ENCODE data around the gene TMEM233.
"Not testable (repeated sequence)": the region's sequence is repeated elsewhere in the genome, so short reads cannot be mapped to it uniquely, and the experiment has no call there.

The TMEM233 gene

DNA sequence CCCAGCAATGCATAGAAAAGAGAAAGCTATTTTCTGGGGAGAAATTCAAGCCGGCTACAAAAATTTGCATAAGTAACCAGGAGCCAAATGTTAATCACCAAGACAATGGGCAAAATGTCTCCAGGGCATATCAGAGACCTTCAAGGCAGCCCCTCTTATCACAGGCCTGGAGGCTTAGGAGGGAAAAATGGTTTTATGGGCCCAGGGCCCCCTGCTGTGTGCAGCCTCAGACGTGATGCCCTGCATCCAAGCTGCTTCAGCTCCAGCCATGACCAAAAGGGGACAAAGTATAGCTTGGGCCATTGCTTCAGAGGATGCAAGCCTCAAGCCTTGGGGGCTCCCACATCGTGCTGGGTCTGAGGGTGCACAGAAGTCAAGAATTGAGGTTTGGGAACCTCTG is 15.8 kb downstream of the TMEM233 start:
- no peak for DNase-seq (ENCODE audit: low spot score)
- no peak for FAIRE-seq

DNA sequence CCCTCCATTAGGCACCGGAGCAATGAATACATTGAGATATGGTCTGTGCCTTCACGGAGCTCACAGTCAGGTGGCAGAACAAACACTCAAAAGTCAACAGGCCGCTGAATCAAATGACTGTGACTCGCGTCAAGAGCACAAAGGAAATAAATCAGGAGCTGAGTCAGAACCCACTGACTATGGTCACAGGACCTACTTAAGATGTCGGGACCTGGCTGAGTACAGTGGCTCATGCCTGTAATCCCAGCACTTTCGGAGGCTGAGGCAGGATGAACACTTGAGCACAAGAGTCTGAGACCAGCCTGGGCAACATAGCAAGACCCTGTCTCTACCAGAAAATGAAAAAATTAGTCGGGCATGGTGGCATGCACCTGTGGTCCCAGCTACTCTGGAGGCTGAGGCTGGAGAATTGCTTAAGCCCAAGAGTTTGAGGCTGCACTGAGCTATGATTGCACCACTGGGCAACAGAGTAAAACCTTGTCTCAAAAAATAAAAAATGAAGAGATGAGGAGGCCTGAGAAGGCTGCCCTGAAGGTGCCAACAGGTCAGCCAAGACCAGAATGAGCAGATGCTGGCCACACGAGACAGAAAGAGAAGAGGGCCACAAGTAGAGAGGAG is 19.9 kb downstream of the TMEM233 start:
- FAIRE-seq (no peak), DNase-seq (ENCODE audit: low spot score) (peak; percentile 24)

- FAIRE-seq (no peak), DNase-seq (ENCODE audit: low spot score) (no peak)
These were observed 21.1 kb downstream of the TMEM233 start for GRCh38 chr12:119614705-119615104.

GRCh38 chr12:119615518-119616475 is 22.2 kb downstream of the TMEM233 start:
- FAIRE-seq (no peak), DNase-seq (ENCODE audit: low spot score) (no peak)

DNA sequence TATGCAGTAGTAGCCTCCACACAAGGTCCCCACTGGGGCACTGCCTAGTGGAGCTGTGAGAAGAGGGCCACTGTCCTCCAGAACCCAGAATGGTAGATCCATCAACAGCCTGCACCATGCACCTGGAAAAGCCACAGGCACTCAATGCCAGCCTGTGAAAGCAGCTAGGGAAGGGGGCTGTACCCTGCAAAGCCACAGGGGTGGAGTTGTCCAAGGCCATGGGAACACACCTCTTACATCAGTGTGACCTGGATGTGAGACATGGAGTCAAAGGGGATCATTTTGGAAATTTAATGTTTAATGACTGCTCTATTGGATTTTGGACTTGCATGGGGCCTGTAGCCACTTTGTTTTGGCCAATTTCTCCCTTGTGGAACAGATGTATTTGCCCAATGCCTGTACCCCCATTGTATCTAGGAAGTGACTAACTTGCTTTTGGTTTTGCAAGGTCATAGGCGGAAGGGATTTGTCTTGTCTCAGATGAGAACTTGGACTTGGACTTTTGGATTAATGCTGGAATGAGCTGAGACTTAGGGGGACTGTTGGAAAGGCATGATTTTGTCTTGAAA is 24.8 kb downstream of the TMEM233 start:
- DNase-seq (ENCODE audit: low spot score); FAIRE-seq: not testable (repeated sequence)

- DNase-seq (ENCODE audit: low spot score) (no peak), FAIRE-seq (no peak)
These were observed 26.9 kb downstream of the TMEM233 start for GRCh38 chr12:119620490-119620889.

GRCh38 chr12:119621878-119622277 is 28.3 kb downstream of the TMEM233 start:
- FAIRE-seq, result no peak
- no peak for DNase-seq (ENCODE audit: low spot score)

DNA sequence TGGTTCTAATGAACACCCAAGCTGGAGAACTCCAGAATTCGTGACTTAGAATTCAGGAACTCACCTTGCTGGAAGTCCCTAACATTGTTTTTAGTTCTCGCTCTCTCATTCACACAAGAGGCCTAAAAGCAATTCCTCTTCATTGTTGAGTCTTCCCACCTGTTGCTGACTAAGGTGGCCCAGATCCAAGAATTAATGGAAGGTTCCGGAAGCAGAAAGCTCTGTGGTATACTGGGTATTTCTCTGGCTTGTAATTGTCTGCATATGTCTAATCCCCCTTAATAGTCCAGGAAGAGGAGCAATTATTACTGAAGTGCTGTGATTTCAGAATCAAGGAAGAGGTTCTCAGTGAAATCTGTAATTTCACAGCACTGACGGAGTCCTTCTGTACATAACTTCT is 31.4 kb downstream of the TMEM233 start:
- FAIRE-seq (no peak), DNase-seq (ENCODE audit: low spot score) (no peak)

DNA sequence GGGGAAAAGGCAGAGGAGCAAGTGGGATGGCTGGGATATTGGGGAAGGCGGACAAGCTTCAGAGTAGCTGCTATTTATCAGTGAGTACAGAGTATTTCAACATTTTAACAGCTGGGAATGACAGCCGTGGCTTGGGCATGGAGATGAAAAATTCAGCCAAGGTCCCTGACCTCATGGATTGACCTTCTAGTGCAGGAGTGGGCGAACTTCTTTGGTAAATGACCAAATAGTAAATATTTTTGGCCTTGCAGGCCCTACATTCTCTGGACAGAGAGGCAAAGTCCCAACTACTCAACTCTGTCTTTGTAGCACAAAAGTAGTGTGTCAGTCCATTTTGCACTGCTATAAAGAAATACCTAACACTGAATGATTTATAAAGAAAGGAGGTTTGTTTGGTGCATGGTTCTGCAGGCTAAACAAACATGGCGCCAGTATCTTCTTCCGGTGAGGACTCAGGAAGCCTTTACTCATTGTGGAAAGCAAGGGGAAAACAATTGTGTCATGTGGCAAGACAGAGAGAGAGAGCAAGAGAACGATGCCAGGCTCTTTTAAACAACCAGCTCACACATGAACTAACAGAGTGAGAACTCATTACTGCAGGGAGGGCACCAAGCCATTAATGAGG is 33.6 kb downstream of the TMEM233 start:
- FAIRE-seq (no peak), DNase-seq (ENCODE audit: low spot score) (no peak)

- DNase-seq (ENCODE audit: low spot score) (no peak), FAIRE-seq (no peak)
These were observed 34.1 kb downstream of the TMEM233 start for GRCh38 chr12:119627686-119628085.

GRCh38 chr12:119630223-119630780 is 36.7 kb downstream of the TMEM233 start:
- DNase-seq (ENCODE audit: low spot score), result no peak
- FAIRE-seq, result no peak

DNA sequence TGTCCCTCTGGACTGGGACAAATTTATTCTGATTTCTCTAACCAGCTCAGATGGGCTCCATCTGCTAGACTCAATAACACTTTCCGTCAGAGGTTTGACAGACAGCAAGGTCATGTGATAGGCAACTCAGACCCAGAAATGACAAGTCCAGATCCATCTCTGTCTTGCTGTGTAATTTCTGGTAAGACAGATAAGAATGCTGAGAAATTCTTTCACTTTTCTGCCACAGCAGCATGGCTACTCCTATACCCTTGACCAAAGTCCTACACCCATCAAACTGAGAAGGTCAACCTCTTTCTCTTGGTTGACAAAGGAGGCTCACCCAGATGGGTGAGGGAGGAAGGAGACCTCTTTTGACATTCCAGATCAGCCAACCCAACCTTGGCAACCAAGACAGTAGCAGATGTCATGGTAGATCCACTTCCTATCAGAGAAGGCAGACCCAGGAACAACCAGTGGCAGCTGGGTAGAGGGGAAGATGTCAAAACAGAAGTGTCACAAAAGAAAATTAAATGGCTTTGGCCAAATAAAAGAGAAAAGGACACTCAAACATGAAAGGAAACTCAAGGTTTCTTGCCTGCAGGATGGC is 37.5 kb downstream of the TMEM233 start:
- FAIRE-seq, result no peak
- DNase-seq (ENCODE audit: low spot score), result no peak

GRCh38 chr12:119631930-119632678 is 38.5 kb downstream of the TMEM233 start:
- DNase-seq (ENCODE audit: low spot score) (peak; percentile 55), FAIRE-seq (no peak)

GRCh38 chr12:119634743-119635142 is 41.2 kb downstream of the TMEM233 start:
- no peak for FAIRE-seq
- DNase-seq (ENCODE audit: low spot score), result no peak

- FAIRE-seq, result no peak
- no peak for DNase-seq (ENCODE audit: low spot score)
These were observed 49.4 kb downstream of the TMEM233 start for GRCh38 chr12:119642986-119643385.

DNA sequence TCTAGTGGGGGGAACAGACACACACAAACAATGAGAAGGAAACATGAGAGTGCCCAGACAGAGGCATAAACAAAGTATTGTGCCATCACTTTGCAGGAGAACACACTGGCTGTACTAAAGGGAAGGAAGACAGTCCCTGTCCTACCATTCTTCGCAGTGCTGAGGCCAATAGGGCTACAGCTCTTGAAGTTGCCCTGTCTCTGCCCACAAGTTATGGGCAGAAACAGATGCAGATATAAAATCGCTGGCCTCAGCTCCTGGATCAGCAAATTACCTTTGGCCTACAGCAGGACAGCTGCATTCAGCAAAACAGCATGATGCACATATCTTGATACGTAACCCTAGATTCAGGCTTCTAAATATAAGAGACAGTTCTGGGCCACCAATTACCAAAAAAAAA is 51.4 kb downstream of the TMEM233 start:
- FAIRE-seq (no peak), DNase-seq (ENCODE audit: low spot score) (no peak)

DNA sequence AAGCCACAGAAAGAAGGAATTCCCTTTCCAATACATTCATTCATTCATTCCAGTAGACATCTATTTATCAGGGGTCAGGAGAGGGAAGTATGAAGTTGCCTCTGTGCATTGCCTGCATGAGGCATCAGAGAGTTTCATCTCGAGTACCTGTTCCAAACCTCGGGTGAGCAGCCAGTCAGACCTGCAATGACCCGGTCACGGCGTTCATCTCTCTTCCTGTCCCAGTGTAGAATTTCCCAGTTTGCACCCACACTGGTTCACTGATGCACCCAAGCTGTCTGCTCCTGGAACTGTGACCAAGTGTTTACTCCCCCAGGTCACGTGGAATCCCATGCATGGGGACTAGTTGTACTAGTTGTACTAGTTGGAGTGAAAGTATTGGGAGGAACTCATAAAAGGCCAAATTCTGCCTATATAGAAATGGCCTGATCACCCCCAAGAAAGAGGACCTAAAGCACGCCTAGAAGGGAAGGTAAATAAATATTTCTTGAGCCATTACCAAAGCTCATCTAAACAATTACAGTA is 52.0 kb downstream of the TMEM233 start:
- FAIRE-seq (no peak), DNase-seq (ENCODE audit: low spot score) (no peak)

DNA sequence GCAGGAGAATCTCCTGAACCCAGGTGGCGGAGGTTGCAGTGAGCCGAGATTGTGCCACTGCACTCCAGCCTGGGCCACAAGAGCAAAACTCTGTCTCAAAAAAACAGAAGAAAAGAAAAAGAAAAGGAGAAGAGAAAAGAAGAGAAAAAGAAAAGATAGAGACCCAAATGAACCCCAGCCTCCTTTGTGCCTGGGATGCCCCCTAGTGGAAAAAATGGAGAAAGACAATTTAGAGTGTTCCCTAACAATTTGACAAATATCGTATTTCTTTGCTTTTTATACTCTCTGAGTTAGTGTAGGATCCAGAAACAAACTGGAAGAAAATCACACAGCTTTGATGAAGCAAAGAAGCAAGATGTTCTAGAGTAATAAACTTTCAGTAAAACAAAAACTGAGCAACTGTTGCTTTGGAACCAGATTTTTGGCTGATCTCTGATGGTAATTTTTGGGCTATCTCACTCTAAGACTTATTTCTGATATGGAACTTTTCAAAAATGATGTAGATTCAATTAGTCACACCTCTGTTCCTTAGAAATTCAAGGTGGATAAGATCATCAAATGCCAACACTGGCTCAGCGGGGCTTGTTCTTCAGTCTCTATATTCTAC is 55.7 kb downstream of the TMEM233 start:
- DNase-seq (ENCODE audit: low spot score), result peak; percentile 15
- FAIRE-seq, result no peak

- FAIRE-seq, result no peak
- no peak for DNase-seq (ENCODE audit: low spot score)
These were observed 59.1 kb downstream of the TMEM233 start for GRCh38 chr12:119652665-119653064.

DNA sequence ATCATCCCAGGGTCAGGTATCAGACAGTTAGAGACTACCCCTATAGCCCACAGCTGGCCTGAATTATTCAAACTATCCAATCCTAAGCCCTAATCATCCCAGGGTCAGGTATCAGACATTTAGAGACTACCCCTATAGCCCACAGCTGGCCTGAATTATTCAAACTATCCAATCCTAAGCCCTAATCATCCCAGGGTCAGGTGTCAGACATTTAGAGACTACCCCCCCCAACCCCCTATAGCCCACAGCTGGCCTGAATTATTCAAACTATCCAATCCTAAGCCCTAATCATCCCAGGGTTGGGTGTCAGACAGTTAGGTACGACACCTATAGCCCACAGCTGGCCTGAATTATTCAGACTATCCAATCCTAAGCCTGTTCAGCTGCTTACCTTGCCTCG is 63.4 kb downstream of the TMEM233 start:
- not testable (repeated sequence) for DNase-seq (ENCODE audit: low spot score); FAIRE-seq
